GM19193 (cell line): ENCODE data around the gene PRG3.
A peak's percentile ranks its signal among the peaks of the same experiment; 100 is the strongest.

ENCODE experiments used
- POLR2A ChIP-seq: IDR thresholded peaks from 4 replicates; pipeline ENCODE4 v1.6.1; 2011; ENCODE audit not compliant: insufficient read depth, insufficient read length; ENCODE audit errors: extremely low read depth

Gene PRG3

GRCh38 chr11:57341250-57341808 is 39.6 kb downstream of the PRG3 start:
- no peak for TF ChIP-seq POLR2A

GRCh38 chr11:57340039-57340615 is 40.8 kb downstream of the PRG3 start:
- TF ChIP-seq POLR2A: no peak

GRCh38 chr11:57339328-57339727 is 41.6 kb downstream of the PRG3 start:
- TF ChIP-seq POLR2A: no peak

DNA sequence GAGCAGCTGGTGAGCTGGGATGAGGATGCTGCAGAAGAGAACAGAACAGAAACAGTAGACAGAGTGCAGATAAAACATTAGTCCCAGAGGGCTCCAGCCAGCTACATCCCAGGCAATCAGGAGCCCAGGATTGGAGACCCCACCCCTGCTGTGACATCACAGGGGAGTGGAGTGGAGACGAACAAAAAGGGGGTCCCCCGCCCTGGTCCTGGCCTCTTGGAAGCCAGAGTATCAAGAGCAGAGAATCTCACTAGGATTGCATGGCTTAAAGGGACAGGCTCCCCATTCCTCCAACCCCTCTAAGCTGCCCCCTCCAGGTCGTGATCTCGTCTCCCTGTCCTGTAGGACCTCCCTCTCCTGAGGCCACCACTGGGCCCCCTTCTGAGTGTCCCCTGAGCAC is 42.8 kb downstream of the PRG3 start, which contains the start of gene P2RX3:
TSS of gene P2RX3 (plus strand) at position 211 of the 400 bp plus-strand sequence. CDS start 199 bp downstream, outside the sequence.
- no peak for TF ChIP-seq POLR2A

DNA sequence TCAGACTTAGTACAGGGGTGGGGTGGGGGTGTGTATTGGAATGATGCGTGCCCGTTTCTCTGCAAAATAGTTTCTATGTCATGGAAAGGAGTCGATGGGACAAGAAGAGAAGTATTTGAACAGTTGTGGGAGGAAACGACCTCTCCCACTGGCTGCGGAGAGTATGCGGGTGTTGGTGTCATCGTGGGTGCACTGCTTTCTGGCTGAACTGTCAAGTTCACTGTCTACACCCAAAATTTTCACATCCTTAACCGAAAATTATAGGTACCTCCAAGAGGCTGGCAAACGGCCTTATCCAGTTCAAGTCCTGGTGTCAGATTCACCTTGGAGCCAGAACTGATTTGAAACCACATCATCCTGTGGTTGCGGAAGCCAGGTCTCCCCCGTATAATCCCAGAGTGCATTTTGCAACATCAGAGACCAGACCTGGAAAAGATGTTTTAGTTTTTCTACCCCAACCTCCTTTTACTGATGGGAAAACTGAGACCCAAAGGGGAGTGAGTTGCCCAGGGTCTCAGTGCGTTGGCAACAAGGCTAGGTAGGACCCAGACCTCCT is 44.8 kb downstream of the PRG3 start:
- TF ChIP-seq POLR2A: no peak

- TF ChIP-seq POLR2A: peak; percentile 76
Measured at GRCh38 chr11:57335343-57336110, 45.4 kb downstream of the PRG3 start, which contains the start of gene SSRP1. Gene SSRP1, minus strand, starts transcription at chr11:57335892. Its CDS starts 771 bp downstream, at chr11:57335121.

GRCh38 chr11:57335023-57335342 is 46.0 kb downstream of the PRG3 start:
- TF ChIP-seq POLR2A: no peak

DNA sequence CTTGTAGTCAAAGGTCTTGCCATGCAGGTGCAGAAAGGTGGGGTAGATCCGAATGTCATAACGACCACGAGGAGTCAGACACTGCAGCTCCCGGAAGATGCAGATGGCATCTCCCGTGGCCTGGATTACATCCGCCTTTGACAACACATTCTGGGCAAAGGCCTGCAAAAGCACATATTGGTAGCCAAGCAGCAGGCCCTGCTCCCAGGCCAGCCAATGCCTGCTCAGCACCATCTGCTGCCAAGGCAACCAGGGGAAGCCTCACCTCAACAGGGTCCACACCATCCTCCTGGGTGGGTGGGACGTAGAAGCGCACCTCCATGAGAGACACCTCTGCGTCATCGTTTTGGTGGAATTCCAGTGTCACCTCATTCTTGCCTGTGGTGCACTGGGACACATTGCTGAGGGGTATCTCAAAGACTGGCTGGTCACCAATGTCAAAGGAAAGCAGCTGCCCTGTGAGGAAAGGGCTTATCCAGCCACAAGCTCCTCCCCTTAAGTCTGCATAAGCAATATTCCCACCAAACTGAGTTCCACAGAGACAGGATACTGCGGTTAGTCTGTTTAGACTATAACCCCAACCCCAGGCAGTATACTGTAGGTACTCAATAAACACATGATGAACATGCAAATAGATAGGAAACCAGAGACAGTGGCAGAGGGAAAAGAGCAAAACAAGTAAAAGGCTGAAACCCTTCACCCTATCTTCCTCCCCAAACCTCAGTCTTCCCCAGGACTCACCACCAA is 48.1 kb downstream of the PRG3 start:
- TF ChIP-seq POLR2A: no peak

- no peak for TF ChIP-seq POLR2A
Measured at GRCh38 chr11:57331720-57332119, 49.2 kb downstream of the PRG3 start.

DNA sequence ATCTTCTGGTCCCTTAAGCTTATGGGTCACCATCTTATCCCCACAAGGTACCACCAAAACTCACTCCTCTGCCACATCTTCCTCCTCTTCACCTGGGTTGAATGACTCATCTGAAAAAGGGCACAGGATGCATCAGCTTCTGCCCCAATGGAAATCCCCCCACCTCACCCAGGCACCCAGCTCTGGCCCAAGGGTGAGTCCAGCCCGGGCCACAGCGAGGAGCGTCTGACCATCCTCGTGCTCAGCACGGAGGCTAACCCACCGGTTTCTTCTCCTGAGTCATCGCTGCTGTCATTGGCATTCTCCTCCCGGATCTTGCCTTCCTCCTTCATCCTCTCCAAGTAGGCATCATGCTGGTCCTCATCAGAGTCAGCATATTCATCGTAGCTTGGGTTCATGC is 50.9 kb downstream of the PRG3 start:
- TF ChIP-seq POLR2A: no peak

- TF ChIP-seq POLR2A: no peak
Measured at GRCh38 chr11:57327721-57328120, 53.2 kb downstream of the PRG3 start.
